ENCODE results near the gene STOX2.

DNA sequence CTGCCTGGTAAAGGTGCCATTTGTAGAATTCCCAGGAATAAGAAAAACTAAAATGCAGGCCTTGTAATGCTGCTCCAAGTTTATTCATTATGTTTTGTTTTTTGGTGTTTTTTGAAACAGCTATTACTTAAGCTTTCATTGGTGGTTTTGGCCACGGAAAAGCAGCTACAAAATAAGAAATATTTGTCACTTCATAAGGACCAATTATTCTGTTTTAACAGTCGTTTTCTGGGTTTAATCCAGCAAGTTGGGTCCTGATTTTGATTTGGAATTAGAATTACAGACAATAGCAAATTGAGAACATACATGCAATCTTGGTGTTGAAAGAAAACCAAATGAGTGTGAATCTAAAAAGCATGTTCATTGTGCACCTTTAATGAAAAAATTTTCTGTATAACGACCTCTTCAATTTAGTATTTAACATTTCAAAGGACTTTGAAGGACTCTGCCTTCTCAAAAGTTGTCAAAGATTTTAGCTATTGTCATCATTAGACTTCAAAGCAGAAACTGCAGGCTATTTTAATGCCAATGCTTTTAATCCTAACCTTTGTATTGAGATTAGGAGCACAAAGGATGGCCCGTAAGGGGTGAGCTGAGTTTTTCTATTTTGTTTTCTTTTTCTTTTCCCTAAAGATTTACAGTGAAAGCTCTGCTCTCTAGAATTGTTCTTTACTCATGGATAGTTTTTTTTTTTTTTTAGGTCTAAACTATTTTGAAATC lies 26.7 kb upstream of the STOX2 start:
- TF ChIP-seq, protein P1, sequence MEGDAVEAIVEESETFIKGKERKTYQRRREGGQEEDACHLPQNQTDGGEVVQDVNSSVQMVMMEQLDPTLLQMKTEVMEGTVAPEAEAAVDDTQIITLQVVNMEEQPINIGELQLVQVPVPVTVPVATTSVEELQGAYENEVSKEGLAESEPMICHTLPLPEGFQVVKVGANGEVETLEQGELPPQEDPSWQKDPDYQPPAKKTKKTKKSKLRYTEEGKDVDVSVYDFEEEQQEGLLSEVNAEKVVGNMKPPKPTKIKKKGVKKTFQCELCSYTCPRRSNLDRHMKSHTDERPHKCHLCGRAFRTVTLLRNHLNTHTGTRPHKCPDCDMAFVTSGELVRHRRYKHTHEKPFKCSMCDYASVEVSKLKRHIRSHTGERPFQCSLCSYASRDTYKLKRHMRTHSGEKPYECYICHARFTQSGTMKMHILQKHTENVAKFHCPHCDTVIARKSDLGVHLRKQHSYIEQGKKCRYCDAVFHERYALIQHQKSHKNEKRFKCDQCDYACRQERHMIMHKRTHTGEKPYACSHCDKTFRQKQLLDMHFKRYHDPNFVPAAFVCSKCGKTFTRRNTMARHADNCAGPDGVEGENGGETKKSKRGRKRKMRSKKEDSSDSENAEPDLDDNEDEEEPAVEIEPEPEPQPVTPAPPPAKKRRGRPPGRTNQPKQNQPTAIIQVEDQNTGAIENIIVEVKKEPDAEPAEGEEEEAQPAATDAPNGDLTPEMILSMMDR (IDR thresholded peaks at IDR 0.05; ENCODE audit: low read depth, low read length, poor library complexity, severe bottlenecking) = no peak
- TF ChIP-seq EZH2phosphoT487 (IDR thresholded peaks at IDR 0.05; ENCODE audit: borderline replicate concordance, low read length) = no peak

Data from DOHH2 (cell line).